IMR-90 (cell line): Measurements from ENCODE around the gene SF3A2. TPM values are rescaled to one million over a fixed set of nuclear protein-coding genes. Genes with fewer than 3 reads are reported as not detected.

Experiments
- ATAC-seq: fragments of 200-7000 bp; cut with Tn5 transposase; 2 replicates; pipeline ENCODE4 v1.9.1; 2020; ENCODE audit warnings: low read depth, mild to moderate bottlenecking, moderate library complexity
- BruUV-seq: library from RNA; stranded (reverse); fragments of 400-500 nt; replicated peaks from 2 replicates; lab custom pipeline; 2021; lab: Mats Ljungman, UMichigan
- CTCF ChIA-PET: fragments of 300-600 bp; formaldehyde crosslinking; extraction: SDS; loops from one replicate; lab custom pipeline; 2021; ENCODE audit warnings: antibody characterized with exemption; lab: Yijun Ruan, JAX
- POLR2A ChIA-PET: fragments of 300-600 bp; sonication (Branson Sonifier 250); formaldehyde crosslinking; loops from one replicate; lab custom pipeline; 2022; ENCODE audit warnings: antibody characterized with exemption; ENCODE audit not compliant: unreplicated experiment; lab: Charles Lee
- DNase-seq: peaks from one replicate; pipeline ENCODE4 v3.0.0; 2013
- H2AFZ ChIP-seq: replicated peaks from 2 replicates; pipeline ENCODE3; 2013; ENCODE audit warnings: low read length, mild to moderate bottlenecking; ENCODE audit not compliant: poor library complexity
- H2AK5ac ChIP-seq: 2 replicates; pipeline ENCODE4 v1.6.1; 2013; ENCODE audit warnings: low read depth, low read length, inconsistent platforms
- H2AK9ac ChIP-seq: replicated peaks from 2 replicates; pipeline ENCODE3; 2013; ENCODE audit warnings: mild to moderate bottlenecking, low read depth, low read length, moderate library complexity; ENCODE audit not compliant: poor library complexity
- H2BK120ac ChIP-seq: 2 replicates; pipeline ENCODE4 v1.6.1; 2013; ENCODE audit warnings: low read depth, low read length, inconsistent platforms
- H2BK15ac ChIP-seq: 3 replicates; pipeline ENCODE4 v1.6.1; 2013; ENCODE audit warnings: low read depth, low read length, inconsistent platforms
- H2BK20ac ChIP-seq: 2 replicates; pipeline ENCODE4 v1.6.1; 2013; ENCODE audit warnings: low read depth, mild to moderate bottlenecking, inconsistent platforms, low read length, moderate library complexity
- H2BK5ac ChIP-seq: 2 replicates; pipeline ENCODE4 v1.6.1; 2013; ENCODE audit warnings: mild to moderate bottlenecking, low read depth, low read length, inconsistent platforms; ENCODE audit not compliant: poor library complexity, severe bottlenecking
- H3K14ac ChIP-seq: replicated peaks from 2 replicates; pipeline ENCODE4 v1.6.1; 2013; ENCODE audit warnings: low read depth, low read length, inconsistent platforms
- H3K18ac ChIP-seq: 2 replicates; pipeline ENCODE4 v1.6.1; 2013; ENCODE audit warnings: low read depth, low read length, control low read depth
- H3K23ac ChIP-seq: 2 replicates; pipeline ENCODE4 v1.6.1; 2013; ENCODE audit warnings: low read depth, low read length, inconsistent platforms
- H3K27ac ChIP-seq: 2 replicates; pipeline ENCODE4 v1.5.1; 2013; ENCODE audit warnings: mild to moderate bottlenecking, control low read depth, low read length; ENCODE audit not compliant: insufficient read depth
- H3K27me3 ChIP-seq: 2 replicates; pipeline ENCODE4 v1.6.1; 2013; ENCODE audit warnings: low read length; ENCODE audit not compliant: control insufficient read depth, insufficient read depth
- H3K36me3 ChIP-seq: 2 replicates; pipeline ENCODE4 v1.6.1; 2013; ENCODE audit warnings: low read length, mixed read lengths; ENCODE audit not compliant: control insufficient read depth, insufficient read depth
- H3K4ac ChIP-seq: 2 replicates; pipeline ENCODE4 v1.6.1; 2013; ENCODE audit warnings: low read depth, low read length, inconsistent platforms
- H3K4me1 ChIP-seq: 2 replicates; pipeline ENCODE4 v1.6.1; 2013; ENCODE audit warnings: low read length, mixed read lengths; ENCODE audit not compliant: control insufficient read depth, insufficient read depth
- H3K4me2 ChIP-seq: 2 replicates; pipeline ENCODE4 v1.6.1; 2013; ENCODE audit warnings: low read depth, mild to moderate bottlenecking, control low read depth, low read length, moderate library complexity
- H3K4me3 ChIP-seq: 2 replicates; pipeline ENCODE4 v1.5.1; 2013; ENCODE audit warnings: low read depth, mild to moderate bottlenecking, control low read depth, low read length, moderate library complexity; ENCODE audit not compliant: insufficient read depth
- H3K56ac ChIP-seq: 2 replicates; pipeline ENCODE4 v1.6.1; 2013; ENCODE audit warnings: low read length, inconsistent platforms; ENCODE audit not compliant: insufficient read depth; ENCODE audit errors: extremely low read depth
- H3K79me1 ChIP-seq, 2 experiments: 2 replicates each; pipeline ENCODE4 v1.6.1; 2013; ENCODE audit warnings: low read length in 2 of 2, inconsistent platforms in 1 of 2, low read depth in 1 of 2
- H3K9ac ChIP-seq: 2 replicates; pipeline ENCODE4 v1.6.1; 2013; ENCODE audit warnings: low read depth, low read length, control low read depth
- H3K9me1 ChIP-seq: 2 replicates; pipeline ENCODE4 v1.6.1; 2013; ENCODE audit warnings: low read length, inconsistent platforms; ENCODE audit not compliant: insufficient read depth
- H3K9me3 ChIP-seq: 2 replicates; pipeline ENCODE4 v1.6.1; 2013; ENCODE audit warnings: low read length; ENCODE audit not compliant: control insufficient read depth, insufficient read depth
- H4K20me1 ChIP-seq: 2 replicates; pipeline ENCODE4 v1.6.1; 2013; ENCODE audit warnings: low read length, inconsistent platforms; ENCODE audit not compliant: insufficient read depth
- H4K5ac ChIP-seq: 2 replicates; pipeline ENCODE4 v1.6.1; 2013; ENCODE audit warnings: mild to moderate bottlenecking, low read depth, low read length, control low read depth
- H4K8ac ChIP-seq, 2 experiments: 2 replicates each; pipeline ENCODE4 v1.6.1; 2013; ENCODE audit warnings: low read depth in 2 of 2, low read length in 2 of 2, control low read depth in 1 of 2, inconsistent platforms in 1 of 2
- H4K91ac ChIP-seq: 2 replicates; pipeline ENCODE4 v1.6.1; 2013; ENCODE audit warnings: low read depth, low read length, inconsistent platforms; ENCODE audit not compliant: insufficient read depth
- BHLHE40 ChIP-seq: fragments of 150-350 bp; IDR thresholded peaks from 2 replicates; pipeline ENCODE4 v1.6.1; 2016; ENCODE audit warnings: mild to moderate bottlenecking, low read depth, low read length
- CEBPB ChIP-seq: IDR thresholded peaks from 2 replicates; pipeline ENCODE4 v1.6.1; 2012; ENCODE audit warnings: low read depth, low read length, improper control_type of control experiment
- CHD1 ChIP-seq: IDR thresholded peaks from 2 replicates; pipeline ENCODE4 v1.6.1; 2012; ENCODE audit warnings: low read depth, low read length, improper control_type of control experiment
- FOS ChIP-seq: fragments of 150-350 bp; IDR thresholded peaks from 2 replicates; pipeline ENCODE4 v1.6.1; 2016; ENCODE audit warnings: low read depth, low read length
- MAFK ChIP-seq: IDR thresholded peaks from 2 replicates; pipeline ENCODE4 v1.6.1; 2012; ENCODE audit warnings: low read depth, low read length, improper control_type of control experiment
- MXI1 ChIP-seq: IDR thresholded peaks from 2 replicates; pipeline ENCODE4 v1.6.1; 2012; ENCODE audit warnings: low read depth, mild to moderate bottlenecking, low read length, moderate library complexity, borderline replicate concordance
- RAD21 ChIP-seq: IDR thresholded peaks from 2 replicates; pipeline ENCODE4 v1.6.1; 2012; ENCODE audit warnings: low read length, improper control_type of control experiment
- SMC3 ChIP-seq: fragments of 150-350 bp; IDR thresholded peaks from 2 replicates; pipeline ENCODE4 v1.6.1; 2016; ENCODE audit warnings: low read depth, mild to moderate bottlenecking, antibody characterized with exemption, low read length, moderate library complexity
- whole genome bisulfite sequencing, 2 experiments: methylation state at CpG; one replicate each; pipeline versions ENCODE4 v1.1.5 to v1.1.7; 2013; ENCODE audit warnings: missing lambda C conversion rate in 2 of 2; ENCODE audit not compliant: insufficient read length in 1 of 2; ENCODE audit errors: extremely low coverage in 2 of 2; 5-methylcytosine and 5-hydroxymethylcytosine counted together
- dilution Hi-C: fragments of 300-500 bp; cut with HindIII; formaldehyde crosslinking; loops from one replicate; pipeline ENCODE4 v1.14.3; 2018; ENCODE audit warnings: low sequenced_read_pairs; ENCODE audit not compliant: unreplicated experiment
- in situ Hi-C: fragments of 300-500 bp; cut with MboI; formaldehyde crosslinking; loops from 3 replicates; pipeline ENCODE4 v1.14.3; 2019; ENCODE audit warnings: low sequenced_read_pairs, inconsistent platforms, mixed read lengths
- intact Hi-C: fragments of 100-400 bp; cut with micrococcal nuclease; formaldehyde crosslinking; loops from 2 replicates; pipeline ENCODE4 v1.10.0; 2022
- polyA plus RNA-seq, 3 experiments: library from polyadenylated mRNA; depleted of rRNA; stranded (reverse); fragments of >200 nt; gene quantifications; 2 replicates each; pipeline ENCODE4 v1.2.3, GENCODE V29; 2012; ENCODE audit warnings: low replicate concordance in 1 of 3
- total RNA-seq: library from RNA; depleted of rRNA; stranded (reverse); fragments of >200 nt; gene quantifications from 2 replicates; pipeline ENCODE4 v1.2.3, GENCODE V29; 2012
- TF ChIP-seq, protein P1 (sequence below): conservative IDR thresholded peaks from 2 replicates; pipeline ENCODE4 v1.5.1; 2012; ENCODE audit warnings: mild to moderate bottlenecking, low read depth, low read length, improper control_type of control experiment

SF3A2 gene
- total and polyA plus RNA-seq, 2 of the 4 experiments (the other 2 are of a cell fraction) = 4.8 to 34.5 TPM

- Histone ChIP-seq H3K18ac (no peak overlapping the region), H2AK9ac (peak overlapping the region; percentile 67), H3K14ac (0 out of 2 replicates have a peak overlapping the region, but pooled peaks have one; percentile 21), H2AFZ (peak overlapping the region; percentile 57), H4K8ac (peak overlapping the region in 1 of 2 experiments; percentile 47; a peak in 1 of 4 replicates), H3K4me3 (no peak overlapping the region), H3K27me3 (no peaks in the 10 kb centered on the region), H4K5ac (no peak overlapping the region), H3K27ac (peak overlapping the region; percentile 10; the same call in 1 of the 2 replicates), H3K4me2 (no peak overlapping the region), H4K20me1 (peaks cover 11% of the 10 kb centered on the region; the same call in 1 of the 2 replicates), H2BK120ac (peak overlapping the region; percentile 64), H2AK5ac (peak overlapping the region; percentile 66; the same call in 1 of the 2 replicates), H3K4ac (peak overlapping the region; percentile 73), H3K4me1 (peaks cover 12% of the 10 kb centered on the region), H4K91ac (peak overlapping the region; percentile 59), H3K56ac (no peak overlapping the region), H3K79me1 (peaks cover 25 to 72% of the 10 kb centered on the region in 2 experiments), H3K9me3 (no peaks in the 10 kb centered on the region), H3K9ac (no peak overlapping the region), H3K9me1 (peaks cover 12% of the 10 kb centered on the region), H2BK5ac (peak overlapping the region; percentile 32), H2BK20ac (no peak overlapping the region), H3K36me3 (peaks cover 50% of the 10 kb centered on the region), H3K23ac (peak overlapping the region; percentile 45), H2BK15ac (no peak overlapping the region)
- POLR2A ChIA-PET = no interaction called here
- BruUV-seq = no TSS peak
- ATAC-seq (peak; percentile 85), DNase-seq (peak; percentile 57)
- 82% methylated on average over 5 of the region's 36 CpGs; no CpG with 5 or more reads in 1 of the 2 experiments for WGBS, 2 experiments
- CTCF ChIA-PET = interaction anchor here (0.6 to 0.7 kb wide), 2 partner anchors 36 to 52 kb away, joined by 3 read pairs; no protein-coding TSS in a partner anchor
- TF ChIP-seq RAD21 = peak; percentile 20; the same call in 1 of the 2 replicates
- TF ChIP-seq SMC3 = peak; percentile 25; the same call in 1 of the 2 replicates
- TF ChIP-seq MAFK = no peak
- TF ChIP-seq, protein P1, sequence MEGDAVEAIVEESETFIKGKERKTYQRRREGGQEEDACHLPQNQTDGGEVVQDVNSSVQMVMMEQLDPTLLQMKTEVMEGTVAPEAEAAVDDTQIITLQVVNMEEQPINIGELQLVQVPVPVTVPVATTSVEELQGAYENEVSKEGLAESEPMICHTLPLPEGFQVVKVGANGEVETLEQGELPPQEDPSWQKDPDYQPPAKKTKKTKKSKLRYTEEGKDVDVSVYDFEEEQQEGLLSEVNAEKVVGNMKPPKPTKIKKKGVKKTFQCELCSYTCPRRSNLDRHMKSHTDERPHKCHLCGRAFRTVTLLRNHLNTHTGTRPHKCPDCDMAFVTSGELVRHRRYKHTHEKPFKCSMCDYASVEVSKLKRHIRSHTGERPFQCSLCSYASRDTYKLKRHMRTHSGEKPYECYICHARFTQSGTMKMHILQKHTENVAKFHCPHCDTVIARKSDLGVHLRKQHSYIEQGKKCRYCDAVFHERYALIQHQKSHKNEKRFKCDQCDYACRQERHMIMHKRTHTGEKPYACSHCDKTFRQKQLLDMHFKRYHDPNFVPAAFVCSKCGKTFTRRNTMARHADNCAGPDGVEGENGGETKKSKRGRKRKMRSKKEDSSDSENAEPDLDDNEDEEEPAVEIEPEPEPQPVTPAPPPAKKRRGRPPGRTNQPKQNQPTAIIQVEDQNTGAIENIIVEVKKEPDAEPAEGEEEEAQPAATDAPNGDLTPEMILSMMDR = peak; percentile 25; the same call in 1 of the 2 replicates
- TF ChIP-seq CHD1 = no peak
- TF ChIP-seq BHLHE40 = peak; percentile 88
- no peak for TF ChIP-seq CEBPB
- no peak for TF ChIP-seq FOS
- 0 out of 2 replicates have a peak, but pooled peaks have one; percentile 36 for TF ChIP-seq MXI1
- dilution Hi-C loops (no loop called here), intact Hi-C loops (no loop called here), in situ Hi-C loops (no loop called here)
These were observed 28.4 kb upstream of the SF3A2 start for GRCh38 chr19:2207991-2208860.
